Gastrocnemius medialis (tissue), 4 donors: ENCODE data around the gene SLC25A36.
"Not testable (repeated sequence)": the region's sequence is repeated elsewhere in the genome, so short reads cannot be mapped to it uniquely, and the experiment has no call there.

Source experiments
- POLR2A ChIP-seq, 2 donors: fragments of 450-650 bp; IDR thresholded peaks; one replicate each; pipeline ENCODE4 v1.6.1; 2017; ENCODE audit warnings: antibody characterized with exemption in 2 of 2, mild to moderate bottlenecking in 2 of 2, moderate library complexity in 2 of 2
- TF ChIP-seq, protein P1 (sequence below), 5 experiments: fragments of 450-650 bp in 3 of 5; fragments of 200-600 bp in 2 of 5; sonication (generic) in 2 of 5; IDR thresholded peaks in 4 of 5; conservative IDR thresholded peaks in 1 of 5; 1 replicate in 4 of 5; 2 replicates in 1 of 5; pipeline ENCODE4 v1.5.1; 2016 to 2019; ENCODE audit warnings: antibody characterized with exemption in 5 of 5, mild to moderate bottlenecking in 3 of 5, moderate library complexity in 3 of 5

DNA sequence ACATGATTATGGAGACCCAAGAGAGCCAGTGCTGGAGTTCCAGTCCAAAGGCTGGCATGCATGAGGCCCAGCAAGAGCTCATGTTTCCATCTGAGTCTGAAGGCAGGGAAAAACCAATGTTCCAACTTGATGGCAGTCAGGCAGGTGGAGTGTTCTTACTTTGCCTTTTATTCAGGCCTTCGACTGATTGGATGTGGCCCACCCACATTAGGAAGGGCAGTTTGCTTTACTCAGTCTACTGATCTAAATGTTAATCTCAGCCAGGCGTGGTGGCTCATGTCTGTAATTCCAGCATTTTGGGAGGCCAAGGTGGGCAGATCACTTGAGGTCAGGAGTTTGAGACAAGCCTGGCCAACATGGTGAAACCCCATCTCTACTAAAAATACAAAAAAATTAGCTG, 53.2 kb downstream of the SLC25A36 start:
- TF ChIP-seq, protein P1, sequence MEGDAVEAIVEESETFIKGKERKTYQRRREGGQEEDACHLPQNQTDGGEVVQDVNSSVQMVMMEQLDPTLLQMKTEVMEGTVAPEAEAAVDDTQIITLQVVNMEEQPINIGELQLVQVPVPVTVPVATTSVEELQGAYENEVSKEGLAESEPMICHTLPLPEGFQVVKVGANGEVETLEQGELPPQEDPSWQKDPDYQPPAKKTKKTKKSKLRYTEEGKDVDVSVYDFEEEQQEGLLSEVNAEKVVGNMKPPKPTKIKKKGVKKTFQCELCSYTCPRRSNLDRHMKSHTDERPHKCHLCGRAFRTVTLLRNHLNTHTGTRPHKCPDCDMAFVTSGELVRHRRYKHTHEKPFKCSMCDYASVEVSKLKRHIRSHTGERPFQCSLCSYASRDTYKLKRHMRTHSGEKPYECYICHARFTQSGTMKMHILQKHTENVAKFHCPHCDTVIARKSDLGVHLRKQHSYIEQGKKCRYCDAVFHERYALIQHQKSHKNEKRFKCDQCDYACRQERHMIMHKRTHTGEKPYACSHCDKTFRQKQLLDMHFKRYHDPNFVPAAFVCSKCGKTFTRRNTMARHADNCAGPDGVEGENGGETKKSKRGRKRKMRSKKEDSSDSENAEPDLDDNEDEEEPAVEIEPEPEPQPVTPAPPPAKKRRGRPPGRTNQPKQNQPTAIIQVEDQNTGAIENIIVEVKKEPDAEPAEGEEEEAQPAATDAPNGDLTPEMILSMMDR (IDR thresholded peaks at IDR 0.05 in 4 of 5, conservative IDR thresholded peaks at IDR 0.05 in 1 of 5), result not testable (repeated sequence)
- TF ChIP-seq POLR2A (IDR thresholded peaks at IDR 0.05), result not testable (repeated sequence)
